Measurements from ENCODE around the gene RBM42.
"Not testable (repeated sequence)": the region's sequence is repeated elsewhere in the genome, so short reads cannot be mapped to it uniquely, and the experiment has no call there.

RBM42 gene, protein sequence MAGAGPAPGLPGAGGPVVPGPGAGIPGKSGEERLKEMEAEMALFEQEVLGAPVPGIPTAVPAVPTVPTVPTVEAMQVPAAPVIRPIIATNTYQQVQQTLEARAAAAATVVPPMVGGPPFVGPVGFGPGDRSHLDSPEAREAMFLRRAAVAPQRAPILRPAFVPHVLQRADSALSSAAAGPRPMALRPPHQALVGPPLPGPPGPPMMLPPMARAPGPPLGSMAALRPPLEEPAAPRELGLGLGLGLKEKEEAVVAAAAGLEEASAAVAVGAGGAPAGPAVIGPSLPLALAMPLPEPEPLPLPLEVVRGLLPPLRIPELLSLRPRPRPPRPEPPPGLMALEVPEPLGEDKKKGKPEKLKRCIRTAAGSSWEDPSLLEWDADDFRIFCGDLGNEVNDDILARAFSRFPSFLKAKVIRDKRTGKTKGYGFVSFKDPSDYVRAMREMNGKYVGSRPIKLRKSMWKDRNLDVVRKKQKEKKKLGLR

DNA sequence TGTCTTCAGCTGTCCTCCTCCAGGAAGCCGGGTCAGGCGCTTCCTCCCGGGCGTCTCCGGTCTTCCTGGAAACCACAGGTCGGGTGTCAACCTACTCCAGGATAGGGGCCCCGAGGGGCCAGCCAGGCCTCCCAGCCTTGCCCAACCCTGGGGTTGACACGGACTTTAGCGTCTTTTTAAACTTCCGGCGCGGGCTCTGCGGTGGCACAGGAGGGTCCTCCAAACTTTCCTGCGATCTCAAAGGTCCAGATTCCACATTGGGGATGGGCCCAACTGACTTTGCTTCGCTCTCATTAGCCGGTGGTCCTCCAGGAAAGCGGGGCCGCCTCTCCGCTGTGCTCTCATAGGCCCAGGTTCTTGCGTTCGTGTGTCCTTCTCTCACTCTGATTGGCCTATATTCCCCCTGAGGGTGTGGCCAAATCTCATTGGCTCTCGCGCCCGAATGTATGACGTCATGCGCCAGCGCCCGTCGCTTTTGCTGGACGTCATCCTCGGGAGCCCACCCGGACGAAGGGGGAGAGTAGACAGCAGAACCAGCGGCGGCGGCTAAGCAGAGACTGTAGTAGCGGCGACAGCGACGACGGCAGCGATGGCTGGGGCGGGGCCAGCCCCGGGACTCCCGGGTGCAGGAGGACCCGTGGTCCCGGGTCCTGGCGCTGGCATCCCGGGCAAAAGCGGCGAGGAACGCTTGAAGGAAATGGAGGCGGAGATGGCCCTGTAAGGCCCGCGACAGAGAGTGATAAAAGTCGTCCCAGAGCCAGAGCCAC is at the start of gene RBM42:
TSS of gene RBM42 (plus strand) at position 472 of the 767 bp plus-strand sequence. CDS start at position 590, 118 bp downstream.
- Histone ChIP-seq H3K36me3 (peaks cover 35 to 40% (median 37%) of the 10 kb centered on the region in 11 experiments), H3K27me3 (no peaks in the 10 kb centered on the region), H3K4me2 (peak within 1 kb of the TSS; percentile 86 to 98 (median 96)), H4K20me1 (peaks cover 0 to 14% (median 0%) of the 10 kb centered on the region in 11 experiments; a peak in 4 of 22 replicates), H3K9me3 (replicated peaks in 1 of 11) (no peaks in the 10 kb centered on the region), H3K4me1 (peaks cover 19 to 29% (median 23%) of the 10 kb centered on the region in 10 experiments), H3K4me3 (peak within 1 kb of the TSS; percentile 84 to 99 (median 93)), H3K27ac (peak within 1 kb of the TSS; percentile 76 to 90 (median 86)), H3K9ac (peak within 1 kb of the TSS; percentile 87 to 95 (median 93))
- 0 out of 22 replicates have a peak, but pooled peaks of 1 of the 11 experiments have one; percentile 25 for TF ChIP-seq Cebpa-rat (IDR thresholded peaks at IDR 0.05)

DNA sequence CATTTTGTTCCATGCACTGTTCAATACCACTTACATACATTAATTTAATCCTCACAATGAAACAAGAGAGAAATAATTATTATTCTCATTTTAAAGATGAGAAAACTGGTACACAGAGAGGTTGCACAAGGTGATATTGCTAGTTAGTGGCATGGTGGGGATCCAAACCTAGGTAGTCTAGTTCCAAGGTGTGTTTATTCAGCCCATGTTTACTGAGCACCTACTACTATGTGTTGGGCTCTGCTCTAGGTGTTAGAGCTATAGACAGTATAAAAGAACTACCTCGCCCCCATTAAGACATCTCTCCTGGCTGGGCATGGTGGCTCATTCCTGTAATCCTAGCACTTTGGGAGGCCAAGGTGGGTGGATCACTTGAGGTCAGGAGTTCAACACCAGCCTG is 46.1 kb upstream of the RBM42 start:
- H4K20me1 ChIP-seq: no peaks in the 10 kb centered on the region
- H3K4me3 ChIP-seq: no peak overlapping the region

DNA sequence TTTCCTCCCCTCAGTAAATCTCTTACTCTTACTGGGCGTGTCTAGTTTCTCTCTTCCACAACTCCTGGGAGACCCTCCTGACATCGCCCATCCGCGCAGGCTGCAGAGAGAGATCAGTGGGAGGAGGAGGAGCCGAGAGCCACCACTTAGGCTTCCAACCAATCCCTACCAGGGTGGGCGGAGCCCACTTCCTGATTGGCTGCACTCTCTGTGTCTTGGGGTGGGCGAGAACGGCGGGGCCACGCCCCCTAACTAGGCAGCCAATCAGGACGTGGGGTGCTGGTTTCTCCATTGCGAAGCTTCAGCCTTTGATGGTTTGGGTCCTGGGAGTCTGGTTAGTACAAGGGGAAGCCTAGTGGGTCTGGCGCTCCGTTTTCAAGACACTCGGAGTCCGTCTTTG is 43.0 kb upstream of the RBM42 start, which contains the start of gene PMIS2:
TSS of gene PMIS2 (plus strand) at position 326 of the 400 bp plus-strand sequence. CDS start 87 bp downstream, outside the sequence.
- no peak within 1 kb of the TSS for H3K9ac ChIP-seq
- H3K4me1 ChIP-seq: peaks cover 0 to 25% (median 14%) of the 10 kb centered on the region in 10 experiments; a peak in 14 of 20 replicates
- H3K9me3 ChIP-seq (replicated peaks in 1 of 11): peaks cover 0 to 14% (median 8%) of the 10 kb centered on the region in 11 experiments; a peak in 15 of 22 replicates
- no peaks in the 10 kb centered on the region for H4K20me1 ChIP-seq
- no peak within 1 kb of the TSS for H3K27ac ChIP-seq
- H3K4me3 ChIP-seq: no peak within 1 kb of the TSS
- H3K27me3 ChIP-seq: no peaks in the 10 kb centered on the region
- no peak for TF ChIP-seq Cebpa-rat (IDR thresholded peaks at IDR 0.05)
- H3K36me3 ChIP-seq: no peaks in the 10 kb centered on the region
- no peak within 1 kb of the TSS for H3K4me2 ChIP-seq

More for the DNA sequence above, 46.1 kb upstream of the RBM42 start:
- Histone ChIP-seq H3K9ac (no peak overlapping the region), H3K9me3 (replicated peaks in 1 of 11) (peaks cover 3 to 22% (median 12%) of the 10 kb centered on the region in 11 experiments; a peak in 21 of 22 replicates), H3K4me2 (no peak overlapping the region), H3K27me3 (no peaks in the 10 kb centered on the region), H3K36me3 (no peaks in the 10 kb centered on the region), H3K27ac (no peak overlapping the region), H3K4me1 (peaks cover 0 to 7% (median under 1%) of the 10 kb centered on the region in 10 experiments; a peak in 5 of 20 replicates)
- no peak for TF ChIP-seq Cebpa-rat (IDR thresholded peaks at IDR 0.05)

DNA sequence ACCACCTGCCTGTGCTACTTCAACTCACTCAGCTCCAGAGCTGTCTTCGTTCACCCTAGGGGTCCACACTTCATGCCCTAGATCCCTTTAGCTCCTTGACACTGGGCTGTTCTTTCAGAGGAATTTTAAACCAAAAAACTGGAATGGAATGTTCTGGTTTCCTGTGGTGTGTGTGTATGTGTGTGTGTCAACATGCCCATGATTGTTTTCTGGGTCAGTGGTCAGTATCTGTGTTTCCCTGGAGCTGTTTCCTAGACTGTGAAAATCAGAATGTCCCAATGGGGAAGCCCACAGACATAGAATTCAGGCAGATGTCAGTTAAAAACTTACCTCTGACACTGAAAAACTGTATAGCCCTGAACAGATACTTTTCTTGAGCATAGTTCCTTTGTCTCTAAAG is 41.5 kb upstream of the RBM42 start:
- Histone ChIP-seq H3K27ac (no peak overlapping the region), H4K20me1 (no peaks in the 10 kb centered on the region), H3K36me3 (no peaks in the 10 kb centered on the region), H3K4me2 (peak overlapping the region in 2 of 11 experiments; percentile 43 to 71; a peak in 2 of 22 replicates), H3K9ac (no peak overlapping the region), H3K9me3 (replicated peaks in 1 of 11) (peaks cover 0 to 14% (median 8%) of the 10 kb centered on the region in 11 experiments; a peak in 15 of 22 replicates), H3K4me1 (peaks cover 0 to 25% (median 14%) of the 10 kb centered on the region in 10 experiments; a peak in 14 of 20 replicates), H3K4me3 (no peak overlapping the region), H3K27me3 (no peaks in the 10 kb centered on the region)
- TF ChIP-seq Cebpa-rat (IDR thresholded peaks at IDR 0.05): no peak

DNA sequence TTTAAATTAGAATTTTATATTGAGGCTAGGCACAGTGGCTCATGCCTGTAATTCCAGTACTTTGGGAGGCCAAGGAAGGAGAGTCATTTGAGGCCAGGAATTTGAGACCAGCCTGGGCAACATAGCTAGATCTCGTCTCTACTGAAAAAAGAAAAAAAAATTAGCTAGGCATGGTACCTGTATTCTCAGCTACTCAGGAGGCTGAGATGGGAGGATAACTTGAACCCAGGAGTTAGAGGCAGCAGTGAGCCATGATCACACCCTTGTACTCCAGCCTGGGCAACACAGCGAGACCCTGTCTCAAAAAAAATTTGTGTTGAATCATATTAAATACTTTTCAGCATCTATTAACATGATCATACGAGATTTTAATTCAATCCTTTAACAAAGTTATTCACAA is 38.0 kb upstream of the RBM42 start:
- no peak overlapping the region for H3K4me3 ChIP-seq
- H3K9ac ChIP-seq: no peak overlapping the region
- TF ChIP-seq Cebpa-rat (IDR thresholded peaks at IDR 0.05): no peak
- peaks cover 0 to 9% (median 4%) of the 10 kb centered on the region in 11 experiments; a peak in 15 of 22 replicates for H3K9me3 ChIP-seq (replicated peaks in 1 of 11)
- peaks cover 0 to 25% (median 14%) of the 10 kb centered on the region in 10 experiments; a peak in 14 of 20 replicates for H3K4me1 ChIP-seq
- H3K27ac ChIP-seq: no peak overlapping the region
- H3K27me3 ChIP-seq: no peaks in the 10 kb centered on the region
- no peaks in the 10 kb centered on the region for H4K20me1 ChIP-seq
- H3K36me3 ChIP-seq: no peaks in the 10 kb centered on the region
- H3K4me2 ChIP-seq: no peak overlapping the region

DNA sequence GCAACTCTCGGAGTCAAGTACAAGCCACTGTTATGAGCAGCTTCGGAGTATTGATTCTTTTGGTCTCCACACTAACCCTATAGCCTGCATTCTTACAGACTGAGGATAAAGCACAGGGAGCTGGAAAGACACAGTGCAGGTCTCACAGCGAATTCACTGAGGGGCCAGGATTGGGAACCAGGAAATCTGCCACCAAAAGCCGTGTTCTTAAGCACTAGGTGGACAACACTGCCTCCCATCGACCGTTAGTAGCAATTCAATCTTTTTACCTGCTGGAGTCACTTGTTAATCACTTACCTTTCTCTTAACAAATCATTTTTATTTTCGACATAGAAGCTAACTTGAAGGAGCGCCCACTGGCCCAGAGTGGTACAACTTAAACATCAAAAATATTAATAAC is 36.6 kb upstream of the RBM42 start:
- no peaks in the 10 kb centered on the region for H4K20me1 ChIP-seq
- TF ChIP-seq Cebpa-rat (IDR thresholded peaks at IDR 0.05): no peak
- H3K36me3 ChIP-seq: no peaks in the 10 kb centered on the region
- no peak overlapping the region for H3K4me3 ChIP-seq
- H3K4me1 ChIP-seq: peaks cover 0 to 29% (median 14%) of the 10 kb centered on the region in 10 experiments; a peak in 14 of 20 replicates
- H3K27me3 ChIP-seq: no peaks in the 10 kb centered on the region
- no peak overlapping the region for H3K4me2 ChIP-seq
- no peaks in the 10 kb centered on the region for H3K9me3 ChIP-seq (replicated peaks in 1 of 11)
- no peak overlapping the region for H3K27ac ChIP-seq
- no peak overlapping the region for H3K9ac ChIP-seq

DNA sequence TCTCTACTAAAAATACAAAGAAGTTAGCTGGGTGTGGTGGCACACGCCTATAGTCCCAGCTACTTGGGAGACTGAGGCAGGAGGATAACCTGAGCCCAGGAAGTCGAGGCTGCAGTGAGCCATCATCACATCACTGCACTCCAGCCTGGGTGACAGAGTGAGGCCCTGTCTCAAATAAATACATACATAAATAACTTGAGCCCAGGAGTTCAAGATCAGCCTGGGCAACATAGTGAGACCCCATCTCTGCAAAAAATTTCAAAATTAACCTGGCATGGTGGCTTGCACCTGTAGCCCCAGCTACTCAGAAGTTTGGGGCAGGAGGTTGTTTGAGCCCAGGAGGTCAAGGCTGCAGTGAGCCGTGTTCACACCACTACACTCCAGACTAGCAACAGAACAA is 33.8 kb upstream of the RBM42 start:
- H3K4me2 ChIP-seq; H3K9ac ChIP-seq; H3K27me3 ChIP-seq; H4K20me1 ChIP-seq; H3K36me3 ChIP-seq; H3K4me1 ChIP-seq; H3K27ac ChIP-seq; H3K9me3 ChIP-seq (replicated peaks in 1 of 11); H3K4me3 ChIP-seq: not testable (repeated sequence)

DNA sequence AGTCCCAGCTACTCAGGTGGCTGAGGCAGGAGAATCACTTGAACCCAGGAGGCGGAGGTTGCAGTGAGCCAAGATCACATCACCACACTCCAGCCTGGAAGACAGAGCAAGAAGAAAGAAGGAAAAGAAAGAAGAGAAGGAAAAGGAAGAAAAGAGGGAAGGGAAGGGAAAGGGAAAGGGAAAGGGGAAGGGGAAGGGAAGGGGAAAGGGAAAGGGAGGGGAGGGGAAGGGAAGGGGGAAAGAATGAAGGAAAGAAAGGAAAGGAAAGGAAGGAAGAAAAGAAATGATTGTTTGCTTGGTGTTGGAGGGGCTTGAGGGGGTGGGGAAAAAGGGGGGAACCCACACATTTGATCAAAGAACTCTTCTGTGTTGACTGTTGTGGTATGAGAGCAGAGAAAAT is 32.9 kb upstream of the RBM42 start:
- Histone ChIP-seq H3K9ac (no peak overlapping the region), H4K20me1 (no peaks in the 10 kb centered on the region), H3K4me3 (no peak overlapping the region), H3K27me3 (no peaks in the 10 kb centered on the region), H3K4me1 (peaks cover 0 to 6% (median 0%) of the 10 kb centered on the region in 10 experiments; a peak in 2 of 20 replicates), H3K4me2 (no peak overlapping the region), H3K9me3 (replicated peaks in 1 of 11) (no peaks in the 10 kb centered on the region), H3K27ac (no peak overlapping the region), H3K36me3 (no peaks in the 10 kb centered on the region)
- TF ChIP-seq Cebpa-rat (IDR thresholded peaks at IDR 0.05): no peak

Data from BLaER1 treated with 17β-estradiol and CSF1 and Interleukin-3, amounts not matched to agents 10 nM and 100 nM (cell line).